AG04450 (cell line): ENCODE results near the gene KIAA0408. TPM values are rescaled to one million over a fixed set of nuclear protein-coding genes. Genes with fewer than 3 reads are reported as not detected.
"Not testable (repeated sequence)": the region's sequence is repeated elsewhere in the genome, so short reads cannot be mapped to it uniquely, and the experiment has no call there.

Experiments
- CTCF ChIA-PET: fragments of 300-600, 350-600 bp; formaldehyde crosslinking; extraction: SDS; loops from one replicate; lab custom pipeline; 2022; ENCODE audit warnings: antibody characterized with exemption, inconsistent platforms; lab: Charles Lee
- POLR2A ChIA-PET: fragments of 350-600 bp; formaldehyde crosslinking; extraction: SDS; loops from one replicate; lab custom pipeline; 2021; ENCODE audit warnings: antibody characterized with exemption, inconsistent platforms; lab: Yijun Ruan, JAX
- DNase-seq: peaks from one replicate; pipeline ENCODE4 v3.0.0-alpha.2; 2011; ENCODE audit warnings: low read depth, low spot score
- H3K27ac ChIP-seq: one replicate; pipeline ENCODE4 v1.5.1; 2012; ENCODE audit warnings: low read depth, low read length, control low read depth
- H3K27me3 ChIP-seq: one replicate; pipeline ENCODE4 v1.6.0; 2012; ENCODE audit warnings: low read length; ENCODE audit not compliant: control insufficient read depth, insufficient read depth
- H3K4me3 ChIP-seq: 2 replicates; pipeline ENCODE4 v1.5.1; 2011; ENCODE audit warnings: mild to moderate bottlenecking, low read depth, low read length, control low read depth
- H3K9me3 ChIP-seq: 2 replicates; pipeline ENCODE4 v1.5.1; 2012; ENCODE audit warnings: low read length; ENCODE audit not compliant: control insufficient read depth, insufficient read depth
- polyA plus RNA-seq: library from polyadenylated mRNA; depleted of rRNA; stranded (reverse); fragments of >200 nt; gene quantifications from 2 replicates; pipeline ENCODE4 v1.2.3, GENCODE V29; 2011
- TF ChIP-seq, protein P1 (sequence below): IDR thresholded peaks from 2 replicates; pipeline ENCODE4 v1.5.1; 2011; ENCODE audit warnings: low read depth, low read length, control low read depth, inconsistent platforms

Gene KIAA0408
- polyA plus RNA-seq, 1 experiment, result 6.3 TPM

DNA sequence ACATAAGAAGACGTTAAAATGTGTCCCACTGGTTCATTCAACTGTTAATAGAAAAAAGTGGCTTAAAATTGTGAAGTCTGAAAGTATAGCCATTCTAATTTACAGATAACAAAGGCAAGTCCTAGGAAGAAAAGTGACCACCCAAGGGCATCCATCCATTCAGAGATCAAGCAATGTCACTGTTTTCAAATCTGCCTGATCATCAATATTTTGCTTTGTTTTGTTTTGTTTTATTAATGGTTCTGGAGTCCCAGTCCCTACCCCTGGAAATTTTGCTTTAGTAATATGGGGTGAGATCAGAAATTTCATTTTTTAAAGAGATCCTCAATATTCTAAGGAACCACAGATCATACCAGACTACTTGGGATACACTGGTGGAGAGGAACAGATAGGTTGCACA is 17.3 kb downstream of the KIAA0408 start:
- H3K9me3 ChIP-seq, result no peaks in the 10 kb centered on the region
- no peak for DNase-seq
- CTCF ChIA-PET, result no interaction called here
- H3K4me3 ChIP-seq, result no peak overlapping the region
- H3K27me3 ChIP-seq, result no peaks in the 10 kb centered on the region
- TF ChIP-seq, protein P1, sequence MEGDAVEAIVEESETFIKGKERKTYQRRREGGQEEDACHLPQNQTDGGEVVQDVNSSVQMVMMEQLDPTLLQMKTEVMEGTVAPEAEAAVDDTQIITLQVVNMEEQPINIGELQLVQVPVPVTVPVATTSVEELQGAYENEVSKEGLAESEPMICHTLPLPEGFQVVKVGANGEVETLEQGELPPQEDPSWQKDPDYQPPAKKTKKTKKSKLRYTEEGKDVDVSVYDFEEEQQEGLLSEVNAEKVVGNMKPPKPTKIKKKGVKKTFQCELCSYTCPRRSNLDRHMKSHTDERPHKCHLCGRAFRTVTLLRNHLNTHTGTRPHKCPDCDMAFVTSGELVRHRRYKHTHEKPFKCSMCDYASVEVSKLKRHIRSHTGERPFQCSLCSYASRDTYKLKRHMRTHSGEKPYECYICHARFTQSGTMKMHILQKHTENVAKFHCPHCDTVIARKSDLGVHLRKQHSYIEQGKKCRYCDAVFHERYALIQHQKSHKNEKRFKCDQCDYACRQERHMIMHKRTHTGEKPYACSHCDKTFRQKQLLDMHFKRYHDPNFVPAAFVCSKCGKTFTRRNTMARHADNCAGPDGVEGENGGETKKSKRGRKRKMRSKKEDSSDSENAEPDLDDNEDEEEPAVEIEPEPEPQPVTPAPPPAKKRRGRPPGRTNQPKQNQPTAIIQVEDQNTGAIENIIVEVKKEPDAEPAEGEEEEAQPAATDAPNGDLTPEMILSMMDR, result no peak
- H3K27ac ChIP-seq, result no peak overlapping the region
- POLR2A ChIA-PET, result no interaction called here

DNA sequence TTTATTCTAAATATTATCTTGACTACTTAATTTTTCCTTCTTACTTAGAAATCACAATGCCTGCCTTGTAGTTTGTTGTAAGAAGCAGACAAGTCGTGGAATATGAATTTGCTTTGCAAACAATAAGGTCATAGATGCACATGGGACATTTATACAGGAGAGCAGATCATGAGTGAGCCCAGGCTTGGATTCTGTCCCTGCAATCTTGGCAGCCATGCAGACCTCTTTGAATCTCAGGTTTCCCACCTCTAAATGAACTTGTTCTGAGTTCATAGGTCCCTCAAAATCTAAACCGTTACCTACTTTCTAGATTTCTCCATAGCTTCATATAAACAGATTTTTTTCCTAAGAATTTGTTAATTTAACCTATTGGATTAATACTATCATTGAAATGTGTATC is 19.5 kb downstream of the KIAA0408 start:
- TF ChIP-seq, protein P1, result no peak
- CTCF ChIA-PET, result no interaction called here

DNA sequence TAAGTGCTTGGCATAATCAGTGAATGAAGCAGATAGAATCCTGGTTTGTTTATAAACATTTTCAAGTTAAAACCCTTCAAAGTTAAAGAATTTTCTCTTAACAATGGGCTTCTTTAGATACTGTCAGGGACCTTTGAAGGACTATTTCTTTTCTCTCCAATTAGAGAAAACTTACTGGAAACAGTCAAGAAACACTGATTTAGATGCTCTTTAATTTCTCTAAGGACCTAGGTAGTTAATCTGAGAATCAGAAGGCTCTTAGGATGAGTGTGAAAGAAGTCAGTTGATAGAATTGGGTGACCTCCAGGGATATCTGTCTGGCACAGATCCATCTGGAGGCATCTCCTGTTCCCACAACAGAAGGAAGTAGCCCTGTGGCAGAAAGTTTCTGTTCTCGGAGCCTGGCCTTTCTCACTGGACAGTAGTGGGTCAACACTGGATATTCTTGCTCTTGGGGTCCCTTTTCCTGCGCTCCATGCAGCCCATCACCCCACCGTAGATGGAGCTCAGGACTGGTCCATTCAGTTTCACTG is 22.5 kb downstream of the KIAA0408 start:
- H3K27ac ChIP-seq, result no peak overlapping the region
- CTCF ChIA-PET, result interaction anchor here (1.5 kb wide), 1 partner anchor 16 kb away, joined by 4 read pairs; no protein-coding TSS in a partner anchor
- DNase-seq, result no peak
- H3K9me3 ChIP-seq, result no peaks in the 10 kb centered on the region
- H3K27me3 ChIP-seq, result no peaks in the 10 kb centered on the region
- no peak overlapping the region for H3K4me3 ChIP-seq
- POLR2A ChIA-PET, result no interaction called here
- TF ChIP-seq, protein P1, result no peak

More for the DNA sequence above, 19.5 kb downstream of the KIAA0408 start:
- H3K27ac ChIP-seq, result no peak overlapping the region
- no peak overlapping the region for H3K4me3 ChIP-seq
- H3K27me3 ChIP-seq, result no peaks in the 10 kb centered on the region
- DNase-seq, result no peak
- POLR2A ChIA-PET, result no interaction called here
- H3K9me3 ChIP-seq, result no peaks in the 10 kb centered on the region

DNA sequence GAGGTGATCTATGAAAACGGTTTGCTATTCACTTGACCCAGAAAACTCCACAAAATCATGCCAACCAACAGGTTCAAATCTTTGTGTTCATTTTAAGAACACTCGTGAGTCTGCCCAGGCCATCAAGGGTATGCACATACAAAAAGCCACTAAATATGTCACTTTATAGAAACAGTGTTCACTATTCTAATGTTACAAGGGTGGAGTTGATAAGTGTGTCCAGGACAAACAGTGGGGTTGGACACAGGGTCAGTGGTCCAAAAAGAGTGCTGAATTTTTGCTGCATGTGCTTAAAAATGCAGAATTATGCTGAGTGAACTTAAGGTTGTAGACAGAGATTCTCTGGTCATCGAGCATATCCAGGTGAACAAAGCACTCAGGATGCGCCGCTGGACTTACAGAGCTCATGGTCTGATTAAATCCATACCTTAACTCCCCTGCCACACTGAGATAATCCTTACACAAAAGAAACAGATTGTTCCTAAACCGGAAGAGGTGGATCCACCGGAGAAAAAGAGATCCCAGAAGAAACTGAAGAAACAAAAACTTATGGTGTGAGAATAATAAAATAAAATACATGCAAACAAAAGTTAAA is 23.5 kb downstream of the KIAA0408 start:
- no peak overlapping the region for H3K4me3 ChIP-seq
- CTCF ChIA-PET, result interaction anchor here (1.5 kb wide), 1 partner anchor 15 kb away, joined by 5 read pairs; no protein-coding TSS in a partner anchor
- POLR2A ChIA-PET, result no interaction called here
- no peak for DNase-seq
- TF ChIP-seq, protein P1, result no peak
- H3K27me3 ChIP-seq, result no peaks in the 10 kb centered on the region
- H3K9me3 ChIP-seq, result no peaks in the 10 kb centered on the region
- H3K27ac ChIP-seq, result no peak overlapping the region

DNA sequence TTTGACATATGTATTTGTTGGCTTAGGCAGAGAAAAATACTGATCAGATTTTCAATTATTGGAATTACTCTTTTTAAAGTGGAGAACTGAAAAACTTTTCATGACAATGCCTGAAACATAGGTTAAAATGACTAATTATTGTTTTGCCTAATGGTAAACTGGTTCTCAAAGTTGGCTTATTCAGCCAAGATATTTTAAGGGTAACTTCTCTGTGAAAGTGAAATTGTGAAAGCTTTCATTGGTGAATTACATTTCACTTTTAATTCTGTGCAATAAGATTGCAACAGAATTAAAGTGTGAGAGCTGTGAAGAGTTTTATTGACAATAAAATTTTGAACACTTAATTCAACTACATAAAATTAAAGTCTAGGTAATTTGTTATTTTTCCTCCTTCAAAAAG is 24.5 kb downstream of the KIAA0408 start:
- no peaks in the 10 kb centered on the region; the same call in 1 of the 2 replicates for H3K9me3 ChIP-seq
- no peak overlapping the region for H3K4me3 ChIP-seq
- no peak overlapping the region for H3K27ac ChIP-seq
- ChIA-PET CTCF (interaction anchor here (1.5 kb wide), 1 partner anchor 14 kb away, joined by 5 read pairs; no protein-coding TSS in a partner anchor), POLR2A (no interaction called here)
- TF ChIP-seq, protein P1, result no peak
- DNase-seq, result no peak
- no peaks in the 10 kb centered on the region for H3K27me3 ChIP-seq

DNA sequence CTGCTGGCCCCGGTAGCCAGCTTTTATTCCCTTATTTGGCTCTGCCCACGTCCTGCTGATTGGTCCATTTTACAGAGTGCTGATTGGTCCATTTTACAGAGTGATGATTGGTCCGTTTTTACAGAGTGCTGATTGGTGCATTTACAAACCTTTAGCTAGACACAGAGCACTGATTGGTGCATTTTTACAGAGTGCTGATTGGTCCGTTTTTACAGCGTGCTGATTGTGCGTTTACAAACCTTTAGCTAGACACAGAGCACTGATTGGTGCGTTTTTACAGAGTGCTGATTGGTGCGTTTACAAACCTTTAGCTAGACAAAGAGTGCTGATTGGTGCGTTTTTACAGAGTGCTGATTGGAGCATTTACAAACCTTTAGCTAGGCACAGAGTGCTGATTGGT is 30.6 kb downstream of the KIAA0408 start:
- DNase-seq, H3K27me3 ChIP-seq, H3K27ac ChIP-seq, H3K4me3 ChIP-seq, POLR2A ChIA-PET, H3K9me3 ChIP-seq: not testable (repeated sequence)
- CTCF ChIA-PET, result interaction anchor here (1.8 kb wide), 1 partner anchor 8 kb away, joined by 6 read pairs; no protein-coding TSS in a partner anchor
